Measurements from ENCODE around the gene IQCK.

The IQCK gene

DNA sequence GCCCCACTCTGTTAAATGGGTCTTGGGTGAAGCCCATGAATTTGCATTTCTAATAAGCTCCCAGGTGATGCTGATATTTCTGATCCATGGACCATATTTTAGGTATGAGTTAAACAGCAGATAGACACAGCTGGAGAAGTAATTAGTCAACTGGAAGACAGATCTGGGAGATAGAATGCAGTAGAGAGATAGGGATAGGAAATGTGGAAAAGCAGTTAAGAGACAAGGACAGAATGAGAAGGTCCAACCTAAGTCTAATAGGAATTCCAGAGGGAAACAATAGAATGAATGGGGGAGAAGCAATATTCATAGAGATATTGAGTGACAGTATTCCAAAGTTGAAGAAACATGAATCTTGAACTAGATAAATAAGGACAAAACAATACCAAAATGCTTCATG lies 94.9 kb downstream of the IQCK start:
- DNase-seq (ENCODE audit: low read depth, low spot score): no peak
- TF ChIP-seq EZH2 (IDR thresholded peaks at IDR 0.05) (no peak), POLR2AphosphoS5 (IDR thresholded peaks at IDR 0.05; ENCODE audit: borderline replicate concordance, low read depth, low read length) (no peak), FOXP2 (optimal IDR thresholded peaks at IDR 0.05; ENCODE audit: control extremely low read depth, extremely low read length, insufficient read depth) (no peak)
- H3K9me3 ChIP-seq (ENCODE audit: low read depth, low read length): no peaks in the 10 kb centered on the region
- H3K9ac ChIP-seq (ENCODE audit: insufficient read length): no peak overlapping the region
- no peaks in the 10 kb centered on the region for H3K36me3 ChIP-seq (ENCODE audit: insufficient read depth, low read length)
- no peak overlapping the region for H3K4me3 ChIP-seq
- no peak overlapping the region for H3K27ac ChIP-seq

DNA sequence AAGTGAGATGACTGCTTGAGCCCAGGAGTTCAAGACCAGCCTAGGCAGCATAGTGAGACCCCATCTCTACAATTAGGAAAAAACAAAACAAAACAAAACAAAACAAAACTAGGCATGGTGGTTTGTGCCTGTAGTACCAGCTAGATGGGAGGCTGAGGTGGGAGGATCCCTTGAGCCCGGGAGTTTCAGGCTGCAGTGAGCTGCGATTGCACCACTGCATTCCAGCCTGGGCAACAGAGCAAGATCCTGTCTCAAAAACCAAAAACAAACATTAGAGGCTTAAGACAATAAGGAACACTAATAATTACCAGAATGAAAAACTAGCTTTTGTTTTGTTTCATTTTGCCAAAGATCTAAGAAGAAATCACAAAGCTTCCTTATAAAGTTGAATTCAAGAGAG lies 97.3 kb downstream of the IQCK start:
- no peak for DNase-seq (ENCODE audit: low read depth, low spot score)
- TF ChIP-seq POLR2AphosphoS5 (IDR thresholded peaks at IDR 0.05; ENCODE audit: borderline replicate concordance, low read depth, low read length) (no peak), FOXP2 (optimal IDR thresholded peaks at IDR 0.05; ENCODE audit: control extremely low read depth, extremely low read length, insufficient read depth) (no peak), EZH2 (IDR thresholded peaks at IDR 0.05) (no peak)
- Histone ChIP-seq H3K9ac (ENCODE audit: insufficient read length) (no peak overlapping the region), H3K27ac (no peak overlapping the region), H3K4me3 (no peak overlapping the region), H3K36me3 (ENCODE audit: insufficient read depth, low read length) (no peaks in the 10 kb centered on the region), H3K9me3 (ENCODE audit: low read depth, low read length) (no peaks in the 10 kb centered on the region)

DNA sequence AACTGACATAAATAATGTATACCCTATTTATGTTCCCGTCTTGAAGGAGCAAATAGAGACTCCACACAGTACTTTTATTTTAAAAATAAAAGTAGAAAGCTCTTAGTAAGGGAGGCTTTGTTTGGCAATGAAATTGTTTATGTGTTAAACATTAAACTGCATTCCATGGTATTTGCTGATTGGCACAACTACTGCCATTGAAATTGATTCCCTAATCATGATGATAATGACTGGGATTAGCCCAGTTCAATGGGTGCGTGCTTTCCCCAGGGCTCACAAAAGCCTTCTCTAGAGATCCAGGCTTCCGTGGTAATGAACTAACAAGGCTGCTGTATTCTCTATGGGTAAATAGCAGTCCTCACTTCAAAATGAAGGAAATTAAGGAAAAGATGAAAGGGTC lies 99.1 kb downstream of the IQCK start:
- Histone ChIP-seq H3K9me3 (ENCODE audit: low read depth, low read length) (no peaks in the 10 kb centered on the region), H3K36me3 (ENCODE audit: insufficient read depth, low read length) (no peaks in the 10 kb centered on the region), H3K9ac (ENCODE audit: insufficient read length) (no peak overlapping the region), H3K27ac (no peak overlapping the region), H3K4me3 (no peak overlapping the region)
- DNase-seq (ENCODE audit: low read depth, low spot score): no peak
- TF ChIP-seq EZH2 (IDR thresholded peaks at IDR 0.05) (no peak), FOXP2 (optimal IDR thresholded peaks at IDR 0.05; ENCODE audit: control extremely low read depth, extremely low read length, insufficient read depth) (no peak), POLR2AphosphoS5 (IDR thresholded peaks at IDR 0.05; ENCODE audit: borderline replicate concordance, low read depth, low read length) (no peak)

DNA sequence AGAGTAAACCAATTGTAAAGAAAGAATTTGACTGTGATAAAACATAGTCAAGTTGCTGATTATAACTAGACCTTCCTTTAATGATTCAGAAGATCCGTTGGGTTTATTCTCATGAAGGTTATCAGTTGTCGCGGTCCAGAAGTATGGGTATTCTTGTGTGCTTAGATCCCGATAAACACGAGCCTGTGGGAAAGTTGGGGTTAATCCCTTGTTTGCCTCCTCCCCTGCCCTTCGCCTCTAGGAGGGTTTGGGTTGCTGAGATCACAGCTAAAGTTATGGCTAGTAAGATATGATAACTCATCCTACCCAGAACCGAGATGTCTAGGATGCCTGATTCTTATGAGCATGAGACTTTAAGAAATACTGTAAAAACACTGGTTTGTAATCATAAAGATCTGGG lies 99.8 kb downstream of the IQCK start:
- Histone ChIP-seq H3K4me3 (no peak overlapping the region), H3K36me3 (ENCODE audit: insufficient read depth, low read length) (no peaks in the 10 kb centered on the region), H3K9ac (ENCODE audit: insufficient read length) (no peak overlapping the region), H3K9me3 (ENCODE audit: low read depth, low read length) (no peaks in the 10 kb centered on the region), H3K27ac (no peak overlapping the region)
- no peak for TF ChIP-seq EZH2 (IDR thresholded peaks at IDR 0.05)
- no peak for TF ChIP-seq FOXP2 (optimal IDR thresholded peaks at IDR 0.05; ENCODE audit: control extremely low read depth, extremely low read length, insufficient read depth)
- TF ChIP-seq POLR2AphosphoS5 (IDR thresholded peaks at IDR 0.05; ENCODE audit: borderline replicate concordance, low read depth, low read length): no peak
- no peak for DNase-seq (ENCODE audit: low read depth, low spot score)

DNA sequence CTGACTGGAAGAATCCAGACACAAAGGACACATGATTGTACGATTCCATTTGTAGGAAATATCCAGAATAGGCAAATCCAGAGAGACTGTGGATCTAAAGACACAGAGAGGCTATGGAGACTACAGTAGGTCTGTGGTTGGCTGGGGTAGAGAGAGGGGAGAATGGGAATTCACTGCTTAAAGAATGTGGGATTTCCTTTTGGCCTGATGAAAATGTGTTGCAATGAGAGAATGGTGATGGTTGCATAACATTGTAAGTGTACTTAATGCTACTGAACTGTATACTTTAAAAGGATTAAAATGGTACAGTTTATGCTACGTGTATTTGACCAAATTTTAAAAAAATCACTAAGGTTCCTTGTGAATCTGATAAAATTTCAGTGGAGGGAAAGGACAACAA lies 104.5 kb downstream of the IQCK start:
- no peak overlapping the region for H3K27ac ChIP-seq
- H3K9ac ChIP-seq (ENCODE audit: insufficient read length): no peak overlapping the region
- no peaks in the 10 kb centered on the region for H3K36me3 ChIP-seq (ENCODE audit: insufficient read depth, low read length)
- TF ChIP-seq EZH2 (IDR thresholded peaks at IDR 0.05): no peak
- no peak for DNase-seq (ENCODE audit: low read depth, low spot score)
- no peaks in the 10 kb centered on the region for H3K9me3 ChIP-seq (ENCODE audit: low read depth, low read length)
- no peak overlapping the region for H3K4me3 ChIP-seq

DNA sequence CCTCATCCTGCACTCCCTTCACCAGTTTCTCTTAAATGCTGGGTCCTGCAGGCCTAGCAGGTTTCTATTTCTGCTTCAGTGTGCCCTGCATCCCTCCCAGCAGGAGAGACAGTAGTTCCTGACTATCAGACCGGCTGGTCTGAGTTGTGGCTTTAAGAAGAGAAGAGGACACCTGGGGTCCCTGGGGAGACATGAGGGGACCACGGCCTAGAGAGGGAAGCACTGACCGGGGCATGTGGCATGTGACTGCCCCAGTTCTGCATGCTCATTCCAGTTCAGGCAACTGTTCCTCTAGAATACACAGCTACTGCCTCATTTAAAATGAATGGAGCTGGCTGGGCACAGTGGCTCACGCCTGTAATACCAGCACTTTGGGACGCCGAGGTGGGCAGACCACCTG lies 105.3 kb downstream of the IQCK start:
- no peaks in the 10 kb centered on the region for H3K9me3 ChIP-seq (ENCODE audit: low read depth, low read length)
- no peak overlapping the region for H3K27ac ChIP-seq
- TF ChIP-seq FOXP2 (optimal IDR thresholded peaks at IDR 0.05; ENCODE audit: control extremely low read depth, extremely low read length, insufficient read depth): no peak
- TF ChIP-seq EZH2 (IDR thresholded peaks at IDR 0.05): no peak
- no peak for TF ChIP-seq POLR2AphosphoS5 (IDR thresholded peaks at IDR 0.05; ENCODE audit: borderline replicate concordance, low read depth, low read length)
- no peaks in the 10 kb centered on the region for H3K36me3 ChIP-seq (ENCODE audit: insufficient read depth, low read length)
- no peak for DNase-seq (ENCODE audit: low read depth, low spot score)
- H3K9ac ChIP-seq (ENCODE audit: insufficient read length): no peak overlapping the region
- no peak overlapping the region for H3K4me3 ChIP-seq

DNA sequence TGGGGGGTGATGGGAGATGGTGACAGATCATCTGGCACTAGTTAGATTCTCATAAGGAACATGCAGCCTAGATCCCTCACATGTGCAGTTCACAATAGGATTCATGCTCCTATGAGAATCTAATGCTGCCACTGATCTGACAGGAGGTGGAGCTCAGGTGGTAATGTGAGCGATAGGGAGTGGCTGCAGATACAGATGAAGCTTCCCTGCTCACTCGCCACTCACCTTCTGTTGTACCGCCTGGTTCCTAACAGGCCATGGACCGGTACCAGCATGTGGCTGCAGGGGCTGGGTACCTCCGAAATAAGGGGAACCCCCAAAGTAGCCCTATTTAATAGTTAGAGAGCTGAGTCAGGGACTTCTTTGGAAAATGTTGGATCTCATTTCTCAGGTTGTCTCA lies 106.1 kb downstream of the IQCK start:
- Histone ChIP-seq H3K27ac (no peak overlapping the region), H3K36me3 (ENCODE audit: insufficient read depth, low read length) (no peaks in the 10 kb centered on the region), H3K4me3 (no peak overlapping the region), H3K9ac (ENCODE audit: insufficient read length) (no peak overlapping the region), H3K9me3 (ENCODE audit: low read depth, low read length) (no peaks in the 10 kb centered on the region)
- DNase-seq (ENCODE audit: low read depth, low spot score): no peak
- no peak for TF ChIP-seq EZH2 (IDR thresholded peaks at IDR 0.05)
- no peak for TF ChIP-seq POLR2AphosphoS5 (IDR thresholded peaks at IDR 0.05; ENCODE audit: borderline replicate concordance, low read depth, low read length)
- no peak for TF ChIP-seq FOXP2 (optimal IDR thresholded peaks at IDR 0.05; ENCODE audit: control extremely low read depth, extremely low read length, insufficient read depth)

DNA sequence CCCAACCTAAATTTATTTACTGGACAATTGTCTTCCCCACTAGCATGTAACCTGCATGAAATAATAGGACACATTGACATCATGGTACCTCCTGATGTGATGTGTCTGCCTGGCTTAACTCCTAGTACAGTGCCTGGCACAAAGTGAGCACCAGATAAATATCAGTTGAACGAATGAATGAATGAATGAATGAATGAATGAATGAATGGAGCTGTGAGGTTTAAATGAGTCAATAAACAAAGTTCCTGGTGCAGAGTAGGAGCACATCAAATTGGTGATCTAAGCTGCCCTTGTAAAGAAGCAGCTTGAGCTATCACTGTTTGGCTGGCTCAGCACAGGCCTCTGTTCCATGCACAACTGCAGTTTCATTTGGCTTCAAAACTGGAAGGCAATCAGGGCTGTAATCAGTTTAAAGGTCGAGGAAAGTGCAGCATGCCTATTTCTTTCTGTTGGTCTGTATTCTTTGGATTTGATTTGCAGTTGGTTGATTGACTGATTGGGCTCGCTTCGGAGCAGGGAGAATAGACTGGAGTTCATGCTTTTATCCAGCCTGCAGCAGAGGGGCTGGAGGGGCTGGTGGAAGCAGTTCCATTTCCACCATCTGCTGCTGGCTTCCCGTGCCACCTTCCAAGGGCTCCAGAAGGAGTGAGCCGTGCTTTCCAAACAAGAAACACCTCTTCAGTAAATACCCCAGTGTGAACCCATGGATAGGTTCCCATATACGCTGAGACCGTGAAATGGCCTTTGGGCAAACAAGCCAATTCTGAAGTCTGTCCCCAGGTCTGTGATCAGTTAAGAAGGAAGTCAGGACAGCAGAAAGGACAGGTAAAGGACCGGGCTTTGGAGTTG lies 112.0 kb downstream of the IQCK start:
- Histone ChIP-seq H3K36me3 (ENCODE audit: insufficient read depth, low read length) (no peaks in the 10 kb centered on the region), H3K27ac (no peak overlapping the region), H3K9me3 (ENCODE audit: low read depth, low read length) (no peaks in the 10 kb centered on the region), H3K9ac (ENCODE audit: insufficient read length) (no peak overlapping the region), H3K4me3 (no peak overlapping the region)
- no peak for DNase-seq (ENCODE audit: low read depth, low spot score)
- TF ChIP-seq FOXP2 (optimal IDR thresholded peaks at IDR 0.05; ENCODE audit: control extremely low read depth, extremely low read length, insufficient read depth): no peak
- TF ChIP-seq POLR2AphosphoS5 (IDR thresholded peaks at IDR 0.05; ENCODE audit: borderline replicate concordance, low read depth, low read length): no peak
- no peak for TF ChIP-seq EZH2 (IDR thresholded peaks at IDR 0.05)

Measured in SK-N-MC (cell line).